HepG2 (cell line): ENCODE measurements around the gene SEMA7A. TPM values are rescaled to one million over a fixed set of nuclear protein-coding genes. Genes with fewer than 3 reads are reported as not detected.

ENCODE experiments used
- BCL3 ChIP-seq: sonication (generic); formaldehyde crosslinking; IDR thresholded peaks from 2 replicates; pipeline ENCODE4 v1.5.1; 2020; ENCODE audit warnings: mild to moderate bottlenecking, missing genetic modification reagents, moderate library complexity
- BCLAF1 ChIP-seq: fragments of 450-650 bp; IDR thresholded peaks from 2 replicates; pipeline ENCODE4 v1.6.1; 2017; ENCODE audit warnings: mild to moderate bottlenecking
- MEF2D ChIP-seq: sonication (generic); formaldehyde crosslinking; IDR thresholded peaks from 2 replicates; pipeline ENCODE4 v1.5.1; 2020; ENCODE audit warnings: mild to moderate bottlenecking, missing genetic modification reagents
- PRDM10 ChIP-seq: sonication (generic); formaldehyde crosslinking; IDR thresholded peaks from 2 replicates; pipeline ENCODE4 v1.4.0; 2020; ENCODE audit warnings: low read depth, missing genetic modification reagents
- RCOR2 ChIP-seq: IDR thresholded peaks from 2 replicates; pipeline ENCODE4 v1.6.1; 2016; ENCODE audit warnings: missing biosample characterization, missing genetic modification reagents
- SALL1 ChIP-seq: sonication (generic); formaldehyde crosslinking; IDR thresholded peaks from 2 replicates; pipeline ENCODE4 v1.8.0; 2022; ENCODE audit warnings: mild to moderate bottlenecking, missing genetic modification reagents
- SIN3B ChIP-seq: fragments of 150-350 bp; IDR thresholded peaks from 2 replicates; pipeline ENCODE4 v1.6.1; 2014; ENCODE audit warnings: low read length
- SMYD3 ChIP-seq: sonication (generic); formaldehyde crosslinking; IDR thresholded peaks from 2 replicates; pipeline ENCODE4 v1.8.1; 2023; ENCODE audit warnings: mild to moderate bottlenecking, missing genetic modification reagents
- ZNF414 ChIP-seq: sonication (generic); formaldehyde crosslinking; IDR thresholded peaks from 2 replicates; pipeline ENCODE4 v1.5.0; 2020; ENCODE audit warnings: missing genetic modification reagents
- ZNF468 ChIP-seq: sonication (generic); formaldehyde crosslinking; IDR thresholded peaks from 2 replicates; pipeline ENCODE4 v1.8.0; 2022; ENCODE audit warnings: mild to moderate bottlenecking, moderate library complexity, missing genetic modification reagents
- ZNF839 ChIP-seq: sonication (generic); formaldehyde crosslinking; IDR thresholded peaks from 2 replicates; pipeline ENCODE4 v1.4.0; 2020; ENCODE audit warnings: missing genetic modification reagents, mild to moderate bottlenecking, borderline replicate concordance
- ZSCAN30 ChIP-seq: sonication (generic); formaldehyde crosslinking; IDR thresholded peaks from 2 replicates; pipeline ENCODE4 v1.5.0; 2020; ENCODE audit warnings: mild to moderate bottlenecking, missing genetic modification reagents
- polyA plus RNA-seq, 8 experiments: library from polyadenylated mRNA; depleted of rRNA in 3 of 8; stranded (reverse) in 7 of 8; unstranded in 1 of 8; fragments of >200 nt; fragmentation: Illumina TruSeq in 4 of 8; extraction: Trizol in 4 of 8; gene quantifications; 2 replicates each; pipeline versions ENCODE4 v1.2.1 to v1.2.3, GENCODE V29; 2011 to 2016; ENCODE audit warnings: low read depth in 4 of 8, missing spikeins in 1 of 8, mixed read lengths in 1 of 8; ENCODE audit not compliant: insufficient read depth in 1 of 8
- total RNA-seq, 5 experiments: library from RNA; depleted of rRNA; stranded (reverse); fragments of >200 nt; fragmentation: Illumina TruSeq; extraction: Trizol; gene quantifications; 2 replicates each; pipeline ENCODE4 v1.2.3, GENCODE V29; 2016; ENCODE audit warnings: low read depth in 1 of 5
- TF ChIP-seq, protein P1 (sequence below): IDR thresholded peaks from 2 replicates; pipeline ENCODE4 v1.6.1; 2018; ENCODE audit warnings: missing genetic modification reagents
- TF ChIP-seq, protein P2 (sequence below): sonication (generic); formaldehyde crosslinking; IDR thresholded peaks from 2 replicates; pipeline ENCODE4 v1.5.0; 2020; ENCODE audit warnings: mild to moderate bottlenecking, missing genetic modification reagents, borderline replicate concordance
- TF ChIP-seq, protein P3 (sequence below): sonication (generic); formaldehyde crosslinking; IDR thresholded peaks from 2 replicates; pipeline ENCODE4 v1.8.1; 2023; ENCODE audit warnings: mild to moderate bottlenecking, missing genetic modification reagents

Gene SEMA7A
- total and polyA plus RNA-seq, 2 of the 13 experiments (the other 11 are each of a cell fraction or from before 2014, with no cell fraction given), result 9.0 to 15.8 TPM

DNA sequence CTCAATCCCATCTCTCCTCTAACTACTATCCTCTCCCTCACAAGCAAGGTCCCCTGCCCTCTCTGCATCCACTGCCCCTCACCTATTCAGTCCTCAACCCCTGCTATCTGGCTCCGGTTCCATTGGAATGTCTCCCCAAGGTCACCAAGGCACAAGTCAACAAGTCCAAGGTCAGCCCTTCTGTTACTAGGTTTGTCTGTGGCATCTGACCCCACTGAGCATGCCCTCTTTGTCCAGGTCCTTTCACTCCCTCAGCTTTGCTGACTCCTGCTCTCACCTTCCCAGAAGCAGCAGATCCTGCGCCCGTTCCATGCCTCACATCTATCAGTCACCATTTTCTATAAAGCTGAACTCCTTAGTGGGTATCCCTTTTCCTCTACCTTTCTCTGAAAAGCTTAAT lies 8.3 kb upstream of the SEMA7A start (continued):
- no peak; the same call in 1 of the 2 replicates for TF ChIP-seq BCL3 (CRISPR knock-in tag)
- TF ChIP-seq SALL1, result peak; percentile 83
- TF ChIP-seq BCLAF1, result no peak
- no peak for TF ChIP-seq ZSCAN30 (CRISPR knock-in tag)
- no peak for TF ChIP-seq PRDM10 (CRISPR knock-in tag)
- TF ChIP-seq RCOR2, result no peak
- TF ChIP-seq SMYD3 (CRISPR knock-in tag), result no peak
- TF ChIP-seq, protein P1, sequence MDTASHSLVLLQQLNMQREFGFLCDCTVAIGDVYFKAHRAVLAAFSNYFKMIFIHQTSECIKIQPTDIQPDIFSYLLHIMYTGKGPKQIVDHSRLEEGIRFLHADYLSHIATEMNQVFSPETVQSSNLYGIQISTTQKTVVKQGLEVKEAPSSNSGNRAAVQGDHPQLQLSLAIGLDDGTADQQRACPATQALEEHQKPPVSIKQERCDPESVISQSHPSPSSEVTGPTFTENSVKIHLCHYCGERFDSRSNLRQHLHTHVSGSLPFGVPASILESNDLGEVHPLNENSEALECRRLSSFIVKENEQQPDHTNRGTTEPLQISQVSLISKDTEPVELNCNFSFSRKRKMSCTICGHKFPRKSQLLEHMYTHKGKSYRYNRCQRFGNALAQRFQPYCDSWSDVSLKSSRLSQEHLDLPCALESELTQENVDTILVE (CRISPR knock-in tag), result no peak; the same call in 1 of the 2 replicates
- TF ChIP-seq ZNF839 (CRISPR knock-in tag), result no peak
- TF ChIP-seq SIN3B, result no peak
- TF ChIP-seq, protein P2, sequence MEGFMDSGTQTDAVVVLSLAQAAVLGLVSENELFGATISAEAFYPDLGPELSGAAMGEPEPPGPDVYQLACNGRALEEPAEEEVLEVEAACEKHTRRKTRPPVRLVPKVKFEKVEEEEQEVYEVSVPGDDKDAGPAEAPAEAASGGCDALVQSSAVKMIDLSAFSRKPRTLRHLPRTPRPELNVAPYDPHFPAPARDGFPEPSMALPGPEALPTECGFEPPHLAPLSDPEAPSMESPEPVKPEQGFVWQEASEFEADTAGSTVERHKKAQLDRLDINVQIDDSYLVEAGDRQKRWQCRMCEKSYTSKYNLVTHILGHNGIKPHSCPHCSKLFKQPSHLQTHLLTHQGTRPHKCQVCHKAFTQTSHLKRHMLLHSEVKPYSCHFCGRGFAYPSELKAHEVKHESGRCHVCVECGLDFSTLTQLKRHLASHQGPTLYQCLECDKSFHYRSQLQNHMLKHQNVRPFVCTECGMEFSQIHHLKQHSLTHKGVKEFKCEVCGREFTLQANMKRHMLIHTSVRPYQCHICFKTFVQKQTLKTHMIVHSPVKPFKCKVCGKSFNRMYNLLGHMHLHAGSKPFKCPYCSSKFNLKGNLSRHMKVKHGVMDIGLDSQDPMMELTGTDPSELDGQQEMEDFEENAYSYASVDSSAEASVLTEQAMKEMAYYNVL (CRISPR knock-in tag), result peak; percentile 47; the same call in 1 of the 2 replicates
- TF ChIP-seq, protein P3, sequence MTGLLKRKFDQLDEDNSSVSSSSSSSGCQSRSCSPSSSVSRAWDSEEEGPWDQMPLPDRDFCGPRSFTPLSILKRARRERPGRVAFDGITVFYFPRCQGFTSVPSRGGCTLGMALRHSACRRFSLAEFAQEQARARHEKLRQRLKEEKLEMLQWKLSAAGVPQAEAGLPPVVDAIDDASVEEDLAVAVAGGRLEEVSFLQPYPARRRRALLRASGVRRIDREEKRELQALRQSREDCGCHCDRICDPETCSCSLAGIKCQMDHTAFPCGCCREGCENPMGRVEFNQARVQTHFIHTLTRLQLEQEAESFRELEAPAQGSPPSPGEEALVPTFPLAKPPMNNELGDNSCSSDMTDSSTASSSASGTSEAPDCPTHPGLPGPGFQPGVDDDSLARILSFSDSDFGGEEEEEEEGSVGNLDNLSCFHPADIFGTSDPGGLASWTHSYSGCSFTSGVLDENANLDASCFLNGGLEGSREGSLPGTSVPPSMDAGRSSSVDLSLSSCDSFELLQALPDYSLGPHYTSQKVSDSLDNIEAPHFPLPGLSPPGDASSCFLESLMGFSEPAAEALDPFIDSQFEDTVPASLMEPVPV, result no peak
- TF ChIP-seq ZNF414 (CRISPR knock-in tag), result no peak
- no peak for TF ChIP-seq MEF2D
- TF ChIP-seq ZNF468 (CRISPR knock-in tag), result no peak
